HG03066 (cell line): ENCODE measurements around the gene HES2.
"Not testable (repeated sequence)": the region's sequence is repeated elsewhere in the genome, so short reads cannot be mapped to it uniquely, and the experiment has no call there.

Experiments
- ATAC-seq: cut with Tn5 transposase; IDR thresholded peaks from one replicate; pipeline ENCODE4 v1.9.1; 2021; ENCODE audit warnings: low read depth; ENCODE audit not compliant: unreplicated experiment

The HES2 gene

GRCh38 chr1:6437012-6437700 lies 17.4 kb upstream of the HES2 start:
- ATAC-seq, result not testable (repeated sequence)

- not testable (repeated sequence) for ATAC-seq
Observed at GRCh38 chr1:6436277-6436676, 16.6 kb upstream of the HES2 start.

- ATAC-seq, result no peak
Observed at GRCh38 chr1:6435547-6435946, 15.8 kb upstream of the HES2 start.

- no peak for ATAC-seq
Observed at GRCh38 chr1:6435129-6435528, 15.4 kb upstream of the HES2 start.

- no peak for ATAC-seq
Observed at GRCh38 chr1:6434186-6434585, 14.5 kb upstream of the HES2 start.

- not testable (repeated sequence) for ATAC-seq
Observed at GRCh38 chr1:6431645-6432579, 12.2 kb upstream of the HES2 start.

GRCh38 chr1:6429660-6430411 lies 10.1 kb upstream of the HES2 start:
- not testable (repeated sequence) for ATAC-seq

- ATAC-seq, result not testable (repeated sequence)
Observed at GRCh38 chr1:6428453-6428852, 8.7 kb upstream of the HES2 start.

- no peak for ATAC-seq
Observed at GRCh38 chr1:6427441-6428390, 8.0 kb upstream of the HES2 start.

- no peak for ATAC-seq
Observed at GRCh38 chr1:6426972-6427350, 7.2 kb upstream of the HES2 start.

- no peak for ATAC-seq
Observed at GRCh38 chr1:6426277-6426971, 6.7 kb upstream of the HES2 start.

GRCh38 chr1:6425658-6426057 lies 5.9 kb upstream of the HES2 start:
- no peak for ATAC-seq

GRCh38 chr1:6424619-6425593 lies 5.2 kb upstream of the HES2 start, which contains the start of gene ESPN:
TSS of gene ESPN (plus strand) at chr1:6424776. CDS start at chr1:6424956, 180 bp downstream.
- ATAC-seq, result no peak

GRCh38 chr1:6424000-6424565 lies 4.4 kb upstream of the HES2 start:
- no peak for ATAC-seq

- no peak for ATAC-seq
Observed at GRCh38 chr1:6423321-6423999, 3.7 kb upstream of the HES2 start.

- no peak for ATAC-seq
Observed at GRCh38 chr1:6421266-6421665, 1.5 kb upstream of the HES2 start.

GRCh38 chr1:6420454-6421042 lies 829 bp upstream of the HES2 start:
- ATAC-seq, result no peak
